PC-3 (cell line): ENCODE results near the gene ST6GALNAC5.

ENCODE experiments used
- CTCF ChIP-seq: fragments of 300-600 bp; sonication (generic); conservative IDR thresholded peaks from 2 replicates; pipeline ENCODE4 v1.5.1; 2017; ENCODE audit warnings: antibody characterized with exemption, low read depth, mild to moderate bottlenecking, low read length
- EZH2 ChIP-seq: fragments of 300-600 bp; sonication (generic); IDR thresholded peaks from one replicate; pipeline ENCODE4 v1.6.1; 2017; ENCODE audit warnings: antibody characterized with exemption, mild to moderate bottlenecking, low read length; ENCODE audit not compliant: unreplicated experiment
- EZH2phosphoT487 ChIP-seq: fragments of 300-600 bp; sonication (generic); IDR thresholded peaks from 2 replicates; pipeline ENCODE4 v1.6.1; 2018; ENCODE audit warnings: mild to moderate bottlenecking, antibody characterized with exemption, low read length, borderline replicate concordance

GRCh38 chr1:76833856-76834255, 33.4 kb upstream of the ST6GALNAC5 start:
- TF ChIP-seq CTCF: no peak
- TF ChIP-seq EZH2: no peak
- no peak for TF ChIP-seq EZH2phosphoT487
